Endometrial microvascular endothelial cells (primary cell): ENCODE results near the gene DCDC2B. TPM values are rescaled to one million over a fixed set of nuclear protein-coding genes. Genes with fewer than 3 reads are reported as not detected.

ENCODE experiments used
- in situ Hi-C: cut with HindIII; loops from 2 replicates; pipeline ENCODE4 v1.10.0; 2017; ENCODE audit warnings: low sequenced_read_pairs, low pct_unique_long_range_greater_than_20kb; ENCODE audit errors: inconsistent ontology term
- total RNA-seq: library from RNA; depleted of rRNA; stranded (reverse); fragments of >200 nt; gene quantifications from one replicate; pipeline ENCODE4 v1.2.3, GENCODE V29; 2015; ENCODE audit errors: inconsistent ontology term

The DCDC2B gene
- total RNA-seq, 1 donor from 2014 or later: not detected

- in situ Hi-C loops: no loop called here
These were observed 12.1 kb downstream of the DCDC2B start for GRCh38 chr1:32220746-32221580.

DNA sequence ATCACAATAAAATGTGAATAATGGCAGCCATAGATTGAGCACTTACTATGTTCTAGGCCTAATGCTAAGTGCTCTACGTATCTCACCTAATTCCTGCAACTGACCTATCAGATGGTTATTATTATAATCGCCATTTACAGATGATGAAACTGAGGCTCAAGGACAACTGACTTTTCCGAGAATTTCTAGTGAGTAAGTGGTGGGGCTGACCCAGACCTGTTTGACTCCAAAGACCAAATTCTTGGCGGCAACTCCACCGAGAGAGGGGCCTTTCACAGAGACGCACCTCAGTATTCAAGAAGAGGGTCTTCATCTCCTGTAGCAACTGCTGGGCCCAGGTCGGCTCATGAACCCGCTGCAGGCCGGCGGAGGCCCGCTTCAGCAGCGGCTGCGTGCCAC, 12.7 kb downstream of the DCDC2B start:
- in situ Hi-C loops: no loop called here

DNA sequence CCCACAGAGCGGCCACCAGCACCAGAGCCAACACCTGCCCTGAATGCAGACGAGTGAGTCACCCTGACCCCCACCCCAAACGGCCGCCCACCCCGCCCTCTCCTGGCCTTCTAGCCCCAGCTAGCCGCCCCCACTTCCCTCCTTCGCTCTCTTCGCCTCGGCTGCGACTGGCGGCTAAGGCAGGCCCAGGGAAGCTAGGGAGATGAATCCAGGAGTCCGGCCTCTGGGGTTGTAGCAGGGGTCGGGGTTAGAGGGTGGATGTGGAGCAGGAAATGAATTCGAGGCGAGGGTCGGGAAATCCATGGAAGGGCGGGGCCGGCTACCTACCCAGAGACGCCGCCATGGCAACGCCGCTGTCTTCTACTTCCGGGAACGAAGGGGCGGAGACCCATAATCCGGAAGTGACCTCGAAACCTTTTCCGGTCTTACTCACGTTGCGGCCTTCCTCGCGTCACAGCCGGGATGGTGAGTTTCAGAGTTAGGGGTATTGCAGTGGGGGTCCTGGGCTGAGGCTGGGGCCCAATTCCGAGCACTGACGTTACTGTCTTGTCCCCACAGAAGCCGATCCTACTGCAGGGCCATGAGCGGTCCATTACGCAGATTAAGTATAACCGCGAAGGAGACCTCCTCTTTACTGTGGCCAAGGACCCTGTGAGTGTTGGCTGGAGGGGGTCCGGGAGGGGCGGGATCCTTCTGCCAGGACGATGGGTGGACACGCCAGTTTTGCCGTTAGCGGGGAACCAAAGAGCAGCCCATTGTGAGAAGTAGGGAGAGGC, 13.3 kb downstream of the DCDC2B start, which contains the start of the genes EIF3I and TMEM234:
Gene EIF3I, plus strand, starts transcription at position 428 of the 776 bp plus-strand sequence. Its CDS starts 35 bp downstream, at position 463.
Gene TMEM234, minus strand, starts transcription at position 374 of the 776 bp plus-strand sequence. Its CDS starts 31 bp downstream, at position 343.
- in situ Hi-C loops: no loop called here

GRCh38 chr1:32223683-32224082, 14.8 kb downstream of the DCDC2B start:
- in situ Hi-C loops: no loop called here

- in situ Hi-C loops: no loop called here
These were observed 15.4 kb downstream of the DCDC2B start for GRCh38 chr1:32224285-32224684.

- in situ Hi-C loops: no loop called here
These were observed 19.9 kb downstream of the DCDC2B start for GRCh38 chr1:32228771-32229170.

- in situ Hi-C loops: no loop called here
These were observed 23.0 kb downstream of the DCDC2B start for GRCh38 chr1:32231843-32232432.

DNA sequence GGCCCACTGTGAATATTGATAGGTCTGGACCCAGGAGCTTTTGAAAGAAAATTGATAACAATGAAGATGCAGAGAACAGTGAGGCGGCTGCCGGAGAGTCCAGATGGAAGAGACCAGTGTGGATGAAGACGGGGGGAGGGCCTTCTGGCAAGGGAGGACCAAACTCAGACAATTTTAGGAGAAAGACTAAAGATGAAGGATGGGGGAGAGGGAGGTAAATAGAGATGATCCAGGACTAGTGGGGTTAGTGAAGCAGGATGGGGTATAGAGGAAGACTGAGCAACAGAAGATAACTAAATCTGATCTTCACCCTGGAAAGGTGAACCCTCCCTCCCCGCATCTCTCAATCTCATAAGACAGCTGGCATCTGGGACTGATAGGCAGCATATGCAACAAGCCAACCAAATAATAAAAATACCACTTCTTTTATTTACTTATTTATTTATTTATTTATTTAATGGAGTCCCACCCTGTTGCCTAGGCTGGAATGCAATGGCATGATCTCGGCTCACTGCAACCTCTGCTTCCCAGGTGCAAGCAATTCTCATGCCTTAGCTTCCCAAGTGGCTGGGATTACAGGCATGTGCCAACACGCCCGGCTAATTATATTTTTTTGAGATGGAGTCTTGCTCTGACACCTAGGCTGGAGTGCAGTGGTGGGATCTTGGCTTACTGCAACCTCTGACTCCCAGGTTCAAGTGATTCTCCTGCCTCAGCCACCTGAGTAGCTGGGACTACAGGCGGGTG, 23.8 kb downstream of the DCDC2B start:
- in situ Hi-C loops: no loop called here

- in situ Hi-C loops: no loop called here
These were observed 25.9 kb downstream of the DCDC2B start for GRCh38 chr1:32234792-32235191.

- in situ Hi-C loops: no loop called here
These were observed 30.4 kb downstream of the DCDC2B start for GRCh38 chr1:32239337-32239736.

DNA sequence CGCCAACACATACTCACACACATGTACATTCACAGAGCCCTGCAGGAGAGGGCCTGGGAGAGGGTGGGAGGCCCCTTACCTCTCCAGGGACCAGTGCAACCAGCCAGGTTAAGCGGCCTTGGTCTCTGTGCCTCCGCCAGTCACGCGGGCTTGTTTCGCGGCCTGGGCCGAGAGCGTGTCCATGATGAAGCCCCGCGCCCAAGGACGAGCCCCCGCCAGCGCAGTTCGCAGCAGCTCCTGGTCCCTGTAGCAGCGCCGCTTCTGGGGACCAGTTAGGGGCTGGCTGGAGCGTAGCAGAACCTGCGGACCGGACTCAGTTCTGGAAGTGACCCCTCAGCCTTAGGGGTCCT, 30.9 kb downstream of the DCDC2B start:
- in situ Hi-C loops: loop anchor here (10.0 kb wide), 1 partner anchor 85 kb away; no protein-coding TSS in a partner anchor

GRCh38 chr1:32240140-32240951, 31.5 kb downstream of the DCDC2B start:
- in situ Hi-C loops: loop anchor here (10.0 kb wide), 1 partner anchor 84 kb away; no protein-coding TSS in a partner anchor

- in situ Hi-C loops: loop anchor here (10.0 kb wide), 1 partner anchor 84 kb away; no protein-coding TSS in a partner anchor
These were observed 32.3 kb downstream of the DCDC2B start for GRCh38 chr1:32241001-32241763.

GRCh38 chr1:32242341-32242851, 33.5 kb downstream of the DCDC2B start:
- in situ Hi-C loops: loop anchor here (10.0 kb wide), 1 partner anchor 82 kb away; no protein-coding TSS in a partner anchor

- in situ Hi-C loops: loop anchor here (10.0 kb wide), 1 partner anchor 78 kb away; no protein-coding TSS in a partner anchor
These were observed 38.0 kb downstream of the DCDC2B start, which contains the start of gene FAM167B for GRCh38 chr1:32246888-32247273. FAM167B (plus strand) TSS chr1:32247222; CDS start chr1:32247422, 200 bp downstream.

DNA sequence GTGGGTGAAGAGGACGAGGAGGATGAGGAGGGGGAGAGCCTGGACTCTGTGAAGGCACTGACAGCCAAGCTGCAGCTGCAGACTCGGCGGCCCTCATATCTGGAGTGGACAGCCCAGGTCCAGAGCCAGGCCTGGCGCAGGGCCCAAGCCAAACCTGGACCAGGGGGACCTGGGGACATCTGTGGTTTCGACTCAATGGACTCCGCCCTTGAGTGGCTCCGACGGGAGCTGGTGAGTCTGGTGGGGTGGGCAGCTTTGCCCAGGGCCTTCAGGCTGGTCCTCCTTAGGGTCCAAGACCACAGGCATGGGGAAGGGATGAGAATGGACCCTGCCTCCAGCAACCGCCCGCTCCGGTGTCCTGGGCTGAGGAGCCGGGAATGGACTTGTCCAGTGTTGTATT, 38.6 kb downstream of the DCDC2B start:
- in situ Hi-C loops: loop anchor here (10.0 kb wide), 1 partner anchor 77 kb away; no protein-coding TSS in a partner anchor
